Activated CD8-positive, alpha-beta T cell treated with anti-CD3 and anti-CD28 coated beads, Interleukin-2, amount 10 ng/mL, durations not matched to agents 7 days and 5 days (primary cell): ENCODE data around the gene VSIR. TPM values are rescaled to one million over a fixed set of nuclear protein-coding genes. Genes with fewer than 3 reads are reported as not detected.
A peak's percentile ranks its signal among the peaks of the same experiment; 100 is the strongest.

Source experiments
- ATAC-seq: fragments of 150-1000 bp; cut with Tn5 transposase; one replicate; pipeline ENCODE4 v1.10.0; 2021; ENCODE audit warnings: moderate library complexity
- CTCF ChIA-PET: fragments of 350-600 bp; sonication (Branson Sonifier 250); formaldehyde crosslinking; loops from one replicate; lab custom pipeline; 2021; ENCODE audit warnings: antibody characterized with exemption; lab: Charles Lee
- POLR2A ChIA-PET: fragments of 350-600 bp; sonication (Branson Sonifier 250); formaldehyde crosslinking; loops from one replicate; lab custom pipeline; 2021; ENCODE audit warnings: antibody characterized with exemption; lab: Charles Lee
- DNase-seq: peaks from one replicate; pipeline ENCODE4 v3.0.0-alpha.2; 2020
- H3K27ac Mint-ChIP-seq: one replicate; pipeline ENCODE4 v1.8.0; 2021; ENCODE audit warnings: mild to moderate bottlenecking, mixed read lengths
- H3K27me3 Mint-ChIP-seq: one replicate; pipeline ENCODE4 v1.8.0; 2021; ENCODE audit warnings: low read depth, mixed read lengths
- H3K36me3 Mint-ChIP-seq: one replicate; pipeline ENCODE4 v1.8.0; 2021; ENCODE audit warnings: low read depth, mixed read lengths
- H3K4me1 Mint-ChIP-seq: one replicate; pipeline ENCODE4 v1.8.0; 2021; ENCODE audit warnings: low read depth, mixed read lengths
- H3K4me3 Mint-ChIP-seq: one replicate; pipeline ENCODE4 v1.8.0; 2021; ENCODE audit warnings: mild to moderate bottlenecking, mixed read lengths
- H3K9me3 Mint-ChIP-seq: one replicate; pipeline ENCODE4 v1.8.0; 2022; ENCODE audit warnings: mixed read lengths; ENCODE audit not compliant: insufficient read depth
- total RNA-seq, 2 experiments: library from RNA; stranded (reverse); gene quantifications; one replicate each; pipeline ENCODE4 v1.2.3, GENCODE V29; 2021

Gene VSIR
- total RNA-seq, 2 experiments from 2014 or later = 127 to 133 TPM

GRCh38 chr10:71715860-71716259, 57.5 kb downstream of the VSIR start:
- CTCF ChIA-PET = interaction anchor here (0.7 to 7.3 kb wide), 4 partner anchors 8 to 96 kb away, joined by 3 to 50 read pairs (median 10); partner anchors contain the start of gene VSIR
- POLR2A ChIA-PET = interaction anchor here (1.8 kb wide), 1 partner anchor 13 kb away, joined by 5 read pairs; no protein-coding TSS in a partner anchor
- H3K4me3 Mint-ChIP-seq = no peak overlapping the region

DNA sequence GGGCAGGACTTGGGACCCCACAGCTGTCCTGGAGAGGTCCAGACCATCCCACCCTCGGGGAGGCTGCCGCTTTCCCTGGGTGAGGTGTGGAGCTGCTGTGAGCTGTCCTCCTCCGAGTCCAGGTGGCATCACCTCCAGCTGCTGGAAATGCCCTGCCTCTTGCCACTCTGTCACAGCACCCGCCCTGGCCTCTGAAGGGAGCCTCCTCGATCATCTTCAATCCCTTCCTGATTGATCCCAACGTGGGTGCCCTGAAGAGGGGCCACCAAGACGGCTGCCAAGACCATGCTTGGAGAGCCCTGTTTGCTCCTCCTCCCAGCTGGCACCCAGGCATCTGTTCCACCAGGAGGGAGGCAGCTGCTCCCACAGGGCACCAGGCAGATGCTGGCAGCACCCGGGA, 58.3 kb downstream of the VSIR start:
- Mint-ChIP-seq H3K36me3 (peaks cover 3% of the 10 kb centered on the region), H3K27ac (peak overlapping the region; percentile 63), H3K4me1 (peaks cover 55% of the 10 kb centered on the region), H3K9me3 (no peaks in the 10 kb centered on the region), H3K27me3 (no peaks in the 10 kb centered on the region), H3K4me3 (no peak overlapping the region)
- POLR2A ChIA-PET = interaction anchor here (1.3 to 3.0 kb wide), 3 partner anchors 14 to 58 kb away, joined by 4 to 13 read pairs (median 5); partner anchors contain the start of gene VSIR
- no peak for DNase-seq
- no peak for ATAC-seq
- CTCF ChIA-PET = interaction anchor here (1.1 to 7.3 kb wide), 3 partner anchors 12 to 59 kb away, joined by 3 to 50 read pairs (median 24); partner anchors contain the start of gene VSIR

More at GRCh38 chr10:71715860-71716259, 57.5 kb downstream of the VSIR start:
- Mint-ChIP-seq H3K9me3 (no peaks in the 10 kb centered on the region), H3K4me1 (peaks cover 48% of the 10 kb centered on the region), H3K27me3 (no peaks in the 10 kb centered on the region), H3K27ac (peak overlapping the region; percentile 63), H3K36me3 (peaks cover 3% of the 10 kb centered on the region)
- ATAC-seq (no peak), DNase-seq (no peak)

DNA sequence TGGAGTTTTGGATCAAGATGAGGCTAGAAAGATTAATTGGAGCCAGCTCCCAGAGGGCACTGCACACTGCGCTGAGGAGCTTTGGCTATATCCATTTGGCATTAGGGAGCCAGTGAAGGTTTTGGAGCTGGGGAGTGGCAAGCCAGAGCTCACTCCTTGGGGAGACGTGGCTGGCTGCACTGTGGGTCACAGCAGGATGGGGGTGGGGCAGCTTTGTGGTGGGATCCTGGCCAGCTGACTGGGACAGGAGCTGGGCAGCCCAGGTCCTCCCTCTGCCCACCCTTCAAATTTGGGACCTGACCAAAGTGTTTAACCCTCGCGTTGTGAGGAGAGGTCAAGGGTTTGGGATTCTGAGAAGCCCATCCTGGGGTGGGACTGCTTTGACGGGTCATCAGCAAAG, 58.7 kb downstream of the VSIR start:
- ATAC-seq = no peak
- ChIA-PET CTCF (interaction anchor here (0.8 to 7.3 kb wide), 4 partner anchors 12 to 59 kb away, joined by 3 to 50 read pairs (median 14); partner anchors contain the start of gene VSIR), POLR2A (interaction anchor here (0.6 to 3.0 kb wide), 4 partner anchors 9 to 59 kb away, joined by 4 to 13 read pairs (median 4); partner anchors contain the start of gene VSIR)
- H3K27me3 Mint-ChIP-seq = no peaks in the 10 kb centered on the region
- H3K9me3 Mint-ChIP-seq = no peaks in the 10 kb centered on the region
- peaks cover 3% of the 10 kb centered on the region for H3K36me3 Mint-ChIP-seq
- peak overlapping the region; percentile 80 for H3K4me3 Mint-ChIP-seq
- H3K4me1 Mint-ChIP-seq = peaks cover 58% of the 10 kb centered on the region
- no peak for DNase-seq
- peak overlapping the region; percentile 99 for H3K27ac Mint-ChIP-seq

DNA sequence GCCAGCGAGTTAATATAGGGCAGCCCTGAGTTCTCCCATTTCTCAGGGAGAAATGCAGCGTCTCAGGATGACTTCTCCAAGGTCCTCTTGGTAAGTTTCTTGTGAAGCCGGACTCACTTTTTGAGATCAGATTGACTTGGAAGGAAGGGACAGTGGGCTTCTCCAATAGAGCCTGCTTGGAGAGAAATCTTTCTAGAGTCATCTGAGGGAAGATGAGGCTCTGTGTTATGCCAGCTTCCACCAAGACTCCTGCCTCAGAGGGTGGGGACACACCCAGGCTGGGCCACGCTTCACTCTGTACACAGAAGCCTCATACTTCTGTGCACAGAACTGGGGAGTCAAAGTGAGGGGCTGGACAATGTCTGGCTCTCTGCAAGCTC, 59.3 kb downstream of the VSIR start:
- ChIA-PET CTCF (interaction anchor here (0.8 to 7.3 kb wide), 9 partner anchors 13 to 330 kb away, joined by 3 to 50 read pairs (median 4); partner anchors contain the start of gene VSIR), POLR2A (interaction anchor here (0.6 to 3.0 kb wide), 6 partner anchors 10 to 59 kb away, joined by 3 to 15 read pairs (median 4); partner anchors contain the start of gene VSIR)
- Mint-ChIP-seq H3K4me1 (peaks cover 62% of the 10 kb centered on the region), H3K9me3 (no peaks in the 10 kb centered on the region), H3K27me3 (no peaks in the 10 kb centered on the region), H3K4me3 (peak overlapping the region; percentile 80), H3K27ac (peak overlapping the region; percentile 99), H3K36me3 (peaks cover 3% of the 10 kb centered on the region)
- ATAC-seq (no peak), DNase-seq (no peak)

DNA sequence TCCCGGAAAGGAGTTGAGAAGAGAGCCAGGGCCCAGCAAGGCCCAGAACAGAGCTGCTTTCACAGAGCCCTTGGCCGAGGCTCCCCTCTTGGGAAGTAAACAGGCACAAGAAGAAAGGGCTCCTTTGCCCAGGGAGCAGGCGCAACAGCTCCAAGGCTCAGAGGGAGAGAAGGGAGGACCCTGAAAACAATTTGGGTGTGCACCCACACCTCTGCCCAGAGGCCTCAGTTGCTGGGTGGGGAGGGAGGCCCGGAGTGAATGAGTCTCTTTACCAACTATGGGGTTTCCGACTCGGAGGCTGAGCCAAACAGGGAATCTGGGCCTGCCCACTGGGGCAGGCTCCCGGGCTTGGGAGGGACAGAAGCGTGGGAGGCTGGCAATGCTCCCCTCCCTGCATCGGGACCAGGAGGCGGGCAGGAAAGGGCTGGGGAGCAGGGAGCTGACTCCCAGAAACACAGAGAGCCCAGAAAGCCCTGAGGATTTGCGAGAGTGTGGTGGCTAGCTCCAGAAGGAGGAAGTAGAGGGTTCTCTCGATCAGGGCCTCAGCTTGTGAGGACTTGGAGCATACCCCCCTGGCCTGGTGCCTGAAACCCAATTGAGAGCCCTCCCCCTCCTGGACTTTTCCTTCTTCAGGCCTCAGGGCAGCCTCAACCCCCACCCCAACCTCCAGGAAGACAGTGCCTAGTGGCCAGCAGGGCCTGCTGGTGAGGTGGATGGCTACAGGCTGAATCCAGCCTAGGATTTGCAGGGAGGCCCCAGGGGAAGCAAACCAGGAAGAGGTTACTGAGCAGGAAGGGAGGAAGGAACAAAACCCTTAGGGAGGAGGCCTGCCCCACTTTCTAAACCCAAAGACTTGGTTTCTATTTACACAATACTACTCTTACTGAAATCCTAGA, 59.9 kb downstream of the VSIR start:
- peak; percentile 72 for ATAC-seq
- ChIA-PET POLR2A (interaction anchor here (0.6 to 3.0 kb wide), 12 partner anchors 11 to 60 kb away, joined by 3 to 15 read pairs (median 4); partner anchors contain the start of gene VSIR), CTCF (interaction anchor here (0.8 to 7.3 kb wide), 12 partner anchors 10 to 330 kb away, joined by 3 to 50 read pairs (median 4); partner anchors contain the start of gene VSIR)
- Mint-ChIP-seq H3K36me3 (peaks cover 3% of the 10 kb centered on the region), H3K27me3 (no peaks in the 10 kb centered on the region), H3K9me3 (no peaks in the 10 kb centered on the region), H3K4me1 (peaks cover 68% of the 10 kb centered on the region), H3K4me3 (peak overlapping the region; percentile 80), H3K27ac (peak overlapping the region; percentile 99)
- peak; percentile 50 for DNase-seq

DNA sequence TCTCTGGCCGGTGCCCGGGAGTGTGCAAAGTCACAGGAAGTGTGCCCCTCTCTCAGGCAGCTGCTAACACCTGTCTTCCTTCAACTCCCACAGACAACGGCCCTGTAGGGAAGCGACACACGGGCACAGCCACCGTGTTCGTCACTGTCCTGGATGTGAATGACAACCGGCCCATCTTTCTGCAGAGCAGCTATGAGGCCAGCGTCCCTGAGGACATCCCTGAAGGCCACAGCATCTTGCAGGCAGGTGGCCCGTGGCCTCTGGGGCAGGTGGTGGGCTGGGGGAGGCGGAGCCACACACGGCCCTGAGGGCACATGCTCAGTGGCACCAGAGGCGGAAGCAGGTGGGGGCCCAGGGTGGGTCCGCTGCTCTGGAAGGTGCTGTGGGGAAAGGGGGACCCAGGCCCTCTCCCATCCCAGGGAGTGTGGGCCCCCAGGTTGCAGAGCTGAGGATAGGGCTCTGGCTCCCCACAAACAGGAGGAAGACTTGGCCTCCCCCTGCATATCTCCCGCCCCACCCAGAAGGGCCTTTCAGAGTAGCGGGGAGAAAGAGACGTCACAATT, 60.7 kb downstream of the VSIR start:
- H3K4me1 Mint-ChIP-seq = peaks cover 75% of the 10 kb centered on the region
- ChIA-PET CTCF (interaction anchor here (0.8 to 7.3 kb wide), 12 partner anchors 10 to 329 kb away, joined by 3 to 50 read pairs (median 4); partner anchors contain the start of gene VSIR), POLR2A (interaction anchor here (0.6 to 3.0 kb wide), 13 partner anchors 11 to 61 kb away, joined by 3 to 15 read pairs (median 4); partner anchors contain the start of gene VSIR)
- no peaks in the 10 kb centered on the region for H3K27me3 Mint-ChIP-seq
- H3K36me3 Mint-ChIP-seq = peaks cover 3% of the 10 kb centered on the region
- H3K4me3 Mint-ChIP-seq = peak overlapping the region; percentile 80
- DNase-seq (peak; percentile 60), ATAC-seq (peak; percentile 40)
- peak overlapping the region; percentile 99 for H3K27ac Mint-ChIP-seq
- H3K9me3 Mint-ChIP-seq = no peaks in the 10 kb centered on the region

GRCh38 chr10:71712170-71712569, 61.1 kb downstream of the VSIR start:
- no peak for DNase-seq
- peaks cover 3% of the 10 kb centered on the region for H3K36me3 Mint-ChIP-seq
- no peaks in the 10 kb centered on the region for H3K9me3 Mint-ChIP-seq
- CTCF ChIA-PET = interaction anchor here (0.8 to 7.3 kb wide), 9 partner anchors 8 to 397 kb away, joined by 3 to 50 read pairs (median 4); partner anchors contain the start of gene VSIR
- no peak overlapping the region for H3K4me3 Mint-ChIP-seq
- POLR2A ChIA-PET = interaction anchor here (0.7 to 3.0 kb wide), 9 partner anchors 15 to 61 kb away, joined by 3 to 15 read pairs (median 4); partner anchors contain the start of gene VSIR
- H3K27me3 Mint-ChIP-seq = no peaks in the 10 kb centered on the region
- ATAC-seq = no peak
- H3K4me1 Mint-ChIP-seq = peaks cover 78% of the 10 kb centered on the region
- peak overlapping the region; percentile 99 for H3K27ac Mint-ChIP-seq

DNA sequence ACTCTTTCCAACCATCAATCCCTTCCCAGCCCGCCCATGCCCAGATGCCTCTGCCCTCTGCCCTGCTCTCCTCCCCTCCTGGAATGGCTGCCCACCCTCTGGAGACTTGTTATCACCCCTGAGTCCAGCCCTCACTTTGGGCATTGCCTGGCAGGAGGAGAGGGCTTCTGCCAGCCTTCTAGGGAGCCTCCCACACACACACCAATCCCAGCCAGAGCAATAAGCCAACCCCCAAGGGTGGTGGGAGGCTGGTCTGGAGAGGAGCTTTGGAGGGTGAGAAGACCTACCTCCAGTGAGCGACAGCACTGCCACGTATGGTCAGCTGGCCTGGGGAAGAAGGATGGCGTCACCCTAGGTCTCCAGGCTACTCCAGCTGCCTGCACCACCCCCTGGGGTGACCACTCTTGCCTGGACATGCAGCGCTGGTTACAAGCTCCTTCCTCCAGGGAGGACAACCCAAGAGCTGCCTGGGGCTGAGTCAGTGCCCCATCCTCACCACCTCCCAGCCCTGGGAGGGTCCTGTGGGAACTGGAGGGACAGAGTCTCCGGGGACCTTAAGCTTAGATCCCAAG, 62.2 kb downstream of the VSIR start:
- ChIA-PET POLR2A (interaction anchor here (0.7 kb wide), 1 partner anchor 12 kb away, joined by 3 read pairs; no protein-coding TSS in a partner anchor), CTCF (interaction anchor here (0.8 to 7.3 kb wide), 5 partner anchors 9 to 396 kb away, joined by 3 to 50 read pairs (median 4); partner anchors contain the start of gene VSIR)
- ATAC-seq (no peak), DNase-seq (no peak)
- no peaks in the 10 kb centered on the region for H3K27me3 Mint-ChIP-seq
- peaks cover 3% of the 10 kb centered on the region for H3K36me3 Mint-ChIP-seq
- H3K27ac Mint-ChIP-seq = peak overlapping the region; percentile 77
- H3K4me1 Mint-ChIP-seq = peaks cover 78% of the 10 kb centered on the region
- H3K9me3 Mint-ChIP-seq = no peaks in the 10 kb centered on the region
- H3K4me3 Mint-ChIP-seq = no peak overlapping the region

- H3K4me1 Mint-ChIP-seq = peaks cover 75% of the 10 kb centered on the region
- ChIA-PET POLR2A (no interaction called here), CTCF (interaction anchor here (1.2 kb wide), 1 partner anchor 33 kb away, joined by 3 read pairs; no protein-coding TSS in a partner anchor)
- no peak overlapping the region for H3K4me3 Mint-ChIP-seq
- H3K9me3 Mint-ChIP-seq = no peaks in the 10 kb centered on the region
- no peak for ATAC-seq
- no peaks in the 10 kb centered on the region for H3K27me3 Mint-ChIP-seq
- no peak for DNase-seq
- H3K36me3 Mint-ChIP-seq = peaks cover 3% of the 10 kb centered on the region
- H3K27ac Mint-ChIP-seq = peak overlapping the region; percentile 46
Observed at GRCh38 chr10:71710519-71710918, 62.8 kb downstream of the VSIR start.
